HEK293 (cell line): Measurements from ENCODE around the gene HMG20A.

Experiments used
- ZNF473 ChIP-seq: fragments of 450-650 bp; formaldehyde crosslinking; IDR thresholded peaks from 2 replicates; pipeline ENCODE4 v1.5.1; 2017; ENCODE audit warnings: missing biosample characterization, missing genetic modification characterization
- TF ChIP-seq, protein P1 (sequence below): fragments of 450-650 bp; formaldehyde crosslinking; IDR thresholded peaks from 2 replicates; pipeline ENCODE4 v1.5.1; 2016; ENCODE audit warnings: missing biosample characterization, missing genetic modification characterization

DNA sequence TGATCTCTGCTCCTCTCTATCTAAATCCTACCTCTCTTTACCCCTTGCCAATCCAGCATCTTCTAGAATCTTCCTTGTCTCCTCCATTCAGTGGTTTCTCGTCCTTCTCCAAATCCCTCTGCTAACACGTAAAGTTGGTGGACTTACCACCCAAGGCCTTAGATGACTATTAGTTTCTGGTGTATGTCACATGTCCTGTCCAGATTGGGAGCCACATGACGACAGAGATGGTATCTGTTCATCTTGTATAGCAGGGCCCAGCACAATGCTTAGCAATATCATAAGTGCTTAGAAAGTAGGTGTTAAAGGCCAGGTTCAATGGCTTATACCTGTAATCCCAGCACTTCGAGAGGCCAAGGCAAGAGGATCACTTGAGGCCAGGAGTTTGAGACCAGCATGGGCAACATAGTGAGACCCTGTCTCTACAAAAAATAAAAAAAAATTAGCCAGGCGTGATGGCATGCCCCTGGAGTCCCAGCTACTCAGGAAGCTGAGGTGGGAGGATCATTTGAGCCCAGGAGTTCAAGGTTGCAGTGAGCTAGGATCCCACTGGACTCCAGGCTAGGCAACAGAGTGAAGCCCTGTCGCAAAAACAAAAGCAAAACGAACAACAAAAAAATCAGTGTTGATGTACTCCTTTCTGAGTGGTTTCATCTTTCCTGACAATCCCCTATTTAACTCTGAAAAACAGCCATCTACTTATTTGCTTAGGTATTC is 81.8 kb downstream of the HMG20A start:
- TF ChIP-seq, protein P1, sequence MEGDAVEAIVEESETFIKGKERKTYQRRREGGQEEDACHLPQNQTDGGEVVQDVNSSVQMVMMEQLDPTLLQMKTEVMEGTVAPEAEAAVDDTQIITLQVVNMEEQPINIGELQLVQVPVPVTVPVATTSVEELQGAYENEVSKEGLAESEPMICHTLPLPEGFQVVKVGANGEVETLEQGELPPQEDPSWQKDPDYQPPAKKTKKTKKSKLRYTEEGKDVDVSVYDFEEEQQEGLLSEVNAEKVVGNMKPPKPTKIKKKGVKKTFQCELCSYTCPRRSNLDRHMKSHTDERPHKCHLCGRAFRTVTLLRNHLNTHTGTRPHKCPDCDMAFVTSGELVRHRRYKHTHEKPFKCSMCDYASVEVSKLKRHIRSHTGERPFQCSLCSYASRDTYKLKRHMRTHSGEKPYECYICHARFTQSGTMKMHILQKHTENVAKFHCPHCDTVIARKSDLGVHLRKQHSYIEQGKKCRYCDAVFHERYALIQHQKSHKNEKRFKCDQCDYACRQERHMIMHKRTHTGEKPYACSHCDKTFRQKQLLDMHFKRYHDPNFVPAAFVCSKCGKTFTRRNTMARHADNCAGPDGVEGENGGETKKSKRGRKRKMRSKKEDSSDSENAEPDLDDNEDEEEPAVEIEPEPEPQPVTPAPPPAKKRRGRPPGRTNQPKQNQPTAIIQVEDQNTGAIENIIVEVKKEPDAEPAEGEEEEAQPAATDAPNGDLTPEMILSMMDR: no peak
- no peak for TF ChIP-seq ZNF473 (tag by site-specific recombination)
